Mucosa of stomach (tissue), 1 donor: ENCODE measurements around the gene CLNS1A.
A peak's percentile ranks its signal among the peaks of the same experiment; 100 is the strongest.
"Not testable (repeated sequence)": the region's sequence is repeated elsewhere in the genome, so short reads cannot be mapped to it uniquely, and the experiment has no call there.

Experiments
- H3K27me3 ChIP-seq: one replicate; pipeline ENCODE4 v1.7.0; 2013; ENCODE audit warnings: mild to moderate bottlenecking, low read length; ENCODE audit not compliant: control insufficient read depth, insufficient read depth
- H3K36me3 ChIP-seq: one replicate; pipeline ENCODE4 v1.7.0; 2013; ENCODE audit warnings: low read length; ENCODE audit not compliant: control insufficient read depth, insufficient read depth
- H3K4me1 ChIP-seq: one replicate; pipeline ENCODE4 v1.7.0; 2013; ENCODE audit warnings: mild to moderate bottlenecking, low read length; ENCODE audit not compliant: control insufficient read depth, insufficient read depth
- H3K4me3 ChIP-seq: one replicate; pipeline ENCODE4 v1.7.0; 2013; ENCODE audit warnings: low read length
- H3K9ac ChIP-seq: one replicate; pipeline ENCODE4 v1.7.0; 2013; ENCODE audit warnings: mild to moderate bottlenecking, low read length, moderate library complexity
- H3K9me3 ChIP-seq: one replicate; pipeline ENCODE4 v1.7.0; 2013; ENCODE audit warnings: mild to moderate bottlenecking, low read length, moderate library complexity; ENCODE audit not compliant: control insufficient read depth
- donor health status: Pancreatic carcinoma.

The CLNS1A gene

DNA sequence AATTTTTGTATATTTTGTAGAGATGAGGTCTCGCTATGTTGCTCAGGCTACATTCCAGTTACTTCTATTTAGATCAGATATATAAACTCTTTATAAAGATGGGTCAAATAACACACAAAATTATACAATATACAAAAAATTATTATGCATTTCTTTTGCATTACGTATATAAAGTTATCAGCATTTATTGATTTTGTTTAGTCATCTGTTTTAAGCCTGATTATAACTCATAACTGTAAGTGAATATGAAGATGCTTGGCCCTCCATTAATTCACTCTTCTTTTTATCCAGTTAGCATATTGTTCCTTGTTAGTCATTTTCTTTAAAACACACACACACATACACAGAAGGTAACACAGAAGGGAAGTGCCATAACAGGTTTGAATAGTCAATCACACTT, 33.3 kb downstream of the CLNS1A start:
- no peaks in the 10 kb centered on the region for H3K27me3 ChIP-seq
- no peak overlapping the region for H3K9ac ChIP-seq
- H3K4me1 ChIP-seq: peaks cover 6% of the 10 kb centered on the region
- H3K9me3 ChIP-seq: no peaks in the 10 kb centered on the region
- H3K4me3 ChIP-seq: no peak overlapping the region
- H3K36me3 ChIP-seq: no peaks in the 10 kb centered on the region

- Histone ChIP-seq H3K27me3 (no peaks in the 10 kb centered on the region), H3K9ac (no peak overlapping the region), H3K4me1 (peaks cover 6% of the 10 kb centered on the region), H3K4me3 (no peak overlapping the region), H3K36me3 (no peaks in the 10 kb centered on the region), H3K9me3 (no peaks in the 10 kb centered on the region)
These were observed 35.1 kb downstream of the CLNS1A start for GRCh38 chr11:77602381-77603088.

DNA sequence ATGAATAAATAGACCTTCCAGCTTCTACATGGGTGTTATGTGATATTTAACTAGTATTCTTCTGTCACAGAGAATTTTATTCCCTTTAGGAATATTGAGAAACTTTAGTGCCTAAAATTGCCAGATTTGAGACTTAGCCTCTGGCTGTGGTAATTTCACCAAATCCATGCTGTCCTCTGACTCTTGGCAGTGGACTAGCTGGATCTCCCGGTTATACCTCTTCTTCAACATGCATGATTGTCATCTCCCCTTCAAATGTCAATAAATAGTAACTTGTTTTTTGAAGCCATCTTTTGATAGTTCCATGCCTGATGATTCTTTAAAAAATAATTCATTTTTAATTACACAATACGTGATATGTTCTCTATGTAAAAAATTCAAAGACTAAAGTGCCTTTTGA, 39.4 kb downstream of the CLNS1A start:
- Histone ChIP-seq H3K4me1 (peaks cover 6% of the 10 kb centered on the region), H3K27me3 (no peaks in the 10 kb centered on the region), H3K36me3 (no peaks in the 10 kb centered on the region), H3K9me3 (no peaks in the 10 kb centered on the region), H3K9ac (no peak overlapping the region), H3K4me3 (no peak overlapping the region)

- no peak overlapping the region for H3K4me3 ChIP-seq
- no peaks in the 10 kb centered on the region for H3K27me3 ChIP-seq
- no peaks in the 10 kb centered on the region for H3K9me3 ChIP-seq
- H3K9ac ChIP-seq: no peak overlapping the region
- H3K4me1 ChIP-seq: no peaks in the 10 kb centered on the region
- H3K36me3 ChIP-seq: no peaks in the 10 kb centered on the region
These were observed 41.0 kb downstream of the CLNS1A start for GRCh38 chr11:77596626-77597025.

- Histone ChIP-seq H3K9ac (no peak overlapping the region), H3K27me3 (no peaks in the 10 kb centered on the region), H3K4me3 (no peak overlapping the region)
These were observed 43.7 kb downstream of the CLNS1A start for GRCh38 chr11:77593883-77594282.

GRCh38 chr11:77592727-77593126, 44.9 kb downstream of the CLNS1A start:
- no peaks in the 10 kb centered on the region for H3K4me1 ChIP-seq
- H3K9me3 ChIP-seq: no peaks in the 10 kb centered on the region
- H3K36me3 ChIP-seq: no peaks in the 10 kb centered on the region
- no peak overlapping the region for H3K4me3 ChIP-seq
- H3K27me3 ChIP-seq: no peaks in the 10 kb centered on the region
- H3K9ac ChIP-seq: no peak overlapping the region

More at GRCh38 chr11:77593883-77594282, 43.7 kb downstream of the CLNS1A start:
- Histone ChIP-seq H3K4me1 (no peaks in the 10 kb centered on the region), H3K36me3 (no peaks in the 10 kb centered on the region), H3K9me3 (no peaks in the 10 kb centered on the region)

DNA sequence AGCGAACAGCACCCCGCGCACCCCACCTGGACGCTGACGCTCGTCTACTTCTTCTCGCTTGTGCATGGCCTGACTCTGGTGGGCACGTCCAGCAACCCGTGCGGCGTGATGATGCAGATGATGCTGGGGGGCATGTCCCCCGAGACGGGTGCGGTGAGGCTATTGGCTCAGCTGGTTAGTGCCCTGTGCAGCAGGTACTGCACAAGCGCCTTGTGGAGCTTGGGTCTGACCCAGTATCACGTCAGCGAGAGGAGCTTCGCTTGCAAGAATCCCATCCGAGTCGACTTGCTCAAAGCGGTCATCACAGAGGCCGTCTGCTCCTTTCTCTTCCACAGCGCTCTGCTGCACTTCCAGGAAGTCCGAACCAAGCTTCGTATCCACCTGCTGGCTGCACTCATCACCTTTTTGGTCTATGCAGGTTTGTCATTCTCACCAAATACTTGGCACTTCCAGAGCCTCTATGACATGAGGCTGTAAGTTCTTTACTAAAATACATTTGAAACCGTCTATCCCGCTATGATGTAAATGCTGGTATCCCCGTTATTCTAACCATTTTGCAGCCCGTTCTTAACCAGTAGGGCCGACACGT, 47.3 kb downstream of the CLNS1A start:
- H3K4me1 ChIP-seq: no peaks in the 10 kb centered on the region
- no peaks in the 10 kb centered on the region for H3K9me3 ChIP-seq
- H3K27me3 ChIP-seq: no peaks in the 10 kb centered on the region
- peak overlapping the region; percentile 7 for H3K9ac ChIP-seq
- no peaks in the 10 kb centered on the region for H3K36me3 ChIP-seq
- peak overlapping the region; percentile 40 for H3K4me3 ChIP-seq

GRCh38 chr11:77589521-77590193, 47.9 kb downstream of the CLNS1A start, which contains the start of gene AQP11:
AQP11 (plus strand) TSS chr11:77589953; CDS start chr11:77589993, 40 bp downstream.
- Histone ChIP-seq H3K9ac (peak within 1 kb of the TSS; percentile 7), H3K4me1 (no peaks in the 10 kb centered on the region), H3K9me3 (no peaks in the 10 kb centered on the region), H3K27me3 (no peaks in the 10 kb centered on the region), H3K4me3 (peak within 1 kb of the TSS; percentile 45), H3K36me3 (no peaks in the 10 kb centered on the region)

DNA sequence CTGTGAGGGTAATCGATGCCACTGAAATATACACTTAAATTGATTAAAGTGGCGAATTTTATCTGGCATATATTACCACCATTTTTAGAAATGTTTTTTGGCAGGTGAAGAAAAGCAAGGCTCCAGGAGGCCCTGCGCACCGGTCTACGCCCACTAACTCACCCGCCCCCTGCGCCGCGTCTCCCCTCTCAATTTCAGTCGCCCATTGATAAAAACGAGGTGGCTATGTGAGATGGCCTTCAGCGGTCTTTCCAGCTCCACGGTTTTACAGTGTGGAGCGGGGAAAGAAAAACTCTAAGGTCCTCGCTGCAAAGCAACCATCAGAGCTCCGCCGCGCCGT, 48.4 kb downstream of the CLNS1A start:
- no peaks in the 10 kb centered on the region for H3K27me3 ChIP-seq
- no peaks in the 10 kb centered on the region for H3K4me1 ChIP-seq
- H3K36me3 ChIP-seq: no peaks in the 10 kb centered on the region
- H3K9me3 ChIP-seq: no peaks in the 10 kb centered on the region
- H3K9ac ChIP-seq: peak overlapping the region; percentile 7
- peak overlapping the region; percentile 45 for H3K4me3 ChIP-seq

DNA sequence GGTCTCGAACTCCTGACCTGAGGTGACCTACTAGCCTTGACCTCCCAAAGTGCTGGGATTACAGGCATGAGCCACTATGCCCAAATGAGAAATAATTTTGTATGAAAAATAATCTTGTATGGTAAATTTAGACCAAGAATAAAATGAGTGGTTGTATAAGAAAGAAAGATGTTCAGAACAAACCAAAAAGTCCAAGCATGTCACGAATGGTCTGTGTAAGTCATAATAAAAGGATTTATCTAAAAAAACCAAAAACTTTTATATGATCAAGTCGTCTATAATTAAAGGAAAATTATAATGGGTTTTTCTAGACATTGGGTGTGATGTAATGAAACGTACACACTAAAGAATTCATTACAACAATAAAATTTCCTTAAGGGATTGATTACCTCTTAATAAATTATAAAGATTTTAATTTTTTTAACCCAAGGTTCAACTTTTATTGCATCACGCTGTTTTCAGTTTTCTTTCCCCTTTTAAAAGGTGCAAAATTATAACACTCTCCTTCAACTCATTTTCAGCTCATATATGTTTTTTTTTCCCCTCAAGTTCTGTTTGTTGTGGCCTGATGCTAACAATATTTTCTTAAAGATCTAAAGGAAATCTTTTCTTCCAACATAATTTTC, 56.8 kb downstream of the CLNS1A start:
- Histone ChIP-seq H3K4me1 (no peaks in the 10 kb centered on the region), H3K36me3 (no peaks in the 10 kb centered on the region), H3K4me3 (no peak overlapping the region), H3K9me3 (no peaks in the 10 kb centered on the region), H3K27me3 (no peaks in the 10 kb centered on the region), H3K9ac (no peak overlapping the region)

DNA sequence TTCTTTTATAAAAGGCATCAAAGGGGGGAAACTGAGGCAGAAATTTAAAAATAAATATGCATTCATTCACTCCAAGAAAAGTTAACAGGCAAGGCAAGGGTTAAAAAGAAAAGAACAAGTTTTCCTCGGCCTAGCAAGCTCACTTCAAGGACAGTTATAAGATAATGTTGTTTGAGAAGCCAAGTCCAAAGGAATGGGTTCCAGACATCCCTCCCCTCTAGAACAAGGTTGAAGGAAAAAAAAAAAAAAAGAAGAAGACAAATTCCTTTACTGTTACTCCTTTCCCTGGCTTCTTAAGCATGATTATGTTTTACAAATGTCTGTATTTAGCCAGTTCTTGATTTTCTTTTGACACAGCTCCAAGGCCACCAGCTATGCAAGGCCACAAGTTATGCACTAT, 62.2 kb downstream of the CLNS1A start:
- not testable (repeated sequence) for H3K4me1 ChIP-seq, H3K36me3 ChIP-seq, H3K4me3 ChIP-seq, H3K27me3 ChIP-seq, H3K9ac ChIP-seq, H3K9me3 ChIP-seq

DNA sequence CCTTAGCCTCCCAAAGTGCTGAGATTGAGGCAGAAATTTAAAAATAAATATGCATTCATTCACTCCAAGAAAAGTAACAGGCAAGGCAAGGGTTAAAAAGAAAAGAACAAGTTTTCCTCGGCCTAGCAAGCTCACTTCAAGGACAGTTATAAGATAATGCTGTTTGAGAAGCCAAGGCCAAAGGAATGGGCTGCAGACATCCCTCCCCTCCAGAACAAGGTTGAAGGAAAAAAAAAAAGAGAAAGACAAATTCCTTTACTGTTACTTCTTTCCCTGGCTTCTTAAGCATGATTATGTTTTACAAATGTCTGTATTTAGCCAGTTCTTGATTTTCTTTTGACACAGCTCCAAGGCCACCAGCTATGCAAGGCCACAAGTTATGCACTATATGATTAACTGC, 66.7 kb downstream of the CLNS1A start:
- not testable (repeated sequence) for H3K36me3 ChIP-seq, H3K4me1 ChIP-seq, H3K4me3 ChIP-seq, H3K9me3 ChIP-seq, H3K9ac ChIP-seq, H3K27me3 ChIP-seq
